Measurements from ENCODE around the gene ZBTB46.
A peak's percentile ranks its signal among the peaks of the same experiment; 100 is the strongest.

Gene ZBTB46

GRCh38 chr20:63837479-63837878 lies 6.4 kb upstream of the ZBTB46 start:
- no peak for DNase-seq

- DNase-seq: no peak
Measured at GRCh38 chr20:63836458-63837344, 5.6 kb upstream of the ZBTB46 start.

- peak; percentile 79 for DNase-seq
Measured at GRCh38 chr20:63835021-63835858, 4.2 kb upstream of the ZBTB46 start.

- no peak for DNase-seq
Measured at GRCh38 chr20:63834491-63834880, 3.4 kb upstream of the ZBTB46 start.

- no peak for DNase-seq
Measured at GRCh38 chr20:63833776-63834490, 2.9 kb upstream of the ZBTB46 start.

- no peak for DNase-seq
Measured at GRCh38 chr20:63831993-63832686, 1.1 kb upstream of the ZBTB46 start.

GRCh38 chr20:63831646-63831992 lies 555 bp upstream of the ZBTB46 start:
- DNase-seq: no peak

GRCh38 chr20:63829945-63830835 lies 874 bp downstream of the ZBTB46 start:
- DNase-seq: no peak

GRCh38 chr20:63829603-63829944 lies 1.5 kb downstream of the ZBTB46 start:
- no peak for DNase-seq

GRCh38 chr20:63828951-63829350 lies 2.1 kb downstream of the ZBTB46 start:
- no peak for DNase-seq

GRCh38 chr20:63828545-63828944 lies 2.5 kb downstream of the ZBTB46 start:
- no peak for DNase-seq

GRCh38 chr20:63828124-63828523 lies 2.9 kb downstream of the ZBTB46 start:
- no peak for DNase-seq

- DNase-seq: no peak
Measured at GRCh38 chr20:63826753-63827152, 4.3 kb downstream of the ZBTB46 start.

GRCh38 chr20:63825331-63826118 lies 5.5 kb downstream of the ZBTB46 start:
- no peak for DNase-seq

- DNase-seq: no peak
Measured at GRCh38 chr20:63823691-63824311, 7.3 kb downstream of the ZBTB46 start.

GRCh38 chr20:63822276-63822696 lies 8.8 kb downstream of the ZBTB46 start:
- no peak for DNase-seq

- no peak for DNase-seq
Measured at GRCh38 chr20:63821811-63822210, 9.3 kb downstream of the ZBTB46 start.

- no peak for DNase-seq
Measured at GRCh38 chr20:63819224-63819921, 11.7 kb downstream of the ZBTB46 start.

- DNase-seq: no peak
Measured at GRCh38 chr20:63815615-63816253, 15.3 kb downstream of the ZBTB46 start.
